Measurements from ENCODE around the gene CBL. TPM values are rescaled to one million over a fixed set of nuclear protein-coding genes. Genes with fewer than 3 reads are reported as not detected.

CBL gene
- total and polyA plus RNA-seq, 10 of the 15 experiments (the other 5 are each of a cell fraction or from before 2014, with no cell fraction given) = 3.9 to 27.1 (median 9.5) TPM

GRCh38 chr11:119317592-119318239 is 111.6 kb downstream of the CBL start:
- TF ChIP-seq RELB (IDR thresholded peaks at IDR 0.05; ENCODE audit: low read depth) (no peak), SP1 (IDR thresholded peaks at IDR 0.05; ENCODE audit: low read depth, low read length) (no peak), CREM (IDR thresholded peaks at IDR 0.05; ENCODE audit: low read depth) (no peak), ZNF384 (IDR thresholded peaks at IDR 0.05; ENCODE audit: borderline replicate concordance, low read depth, low read length) (no peak), SUZ12 (IDR thresholded peaks at IDR 0.05; ENCODE audit: unreplicated experiment) (no peak)
- Histone ChIP-seq H4K20me1 (ENCODE audit: control insufficient read depth, insufficient read depth) (no peaks in the 10 kb centered on the region), H3K27me3 (replicated peaks in 1 of 2; ENCODE audit: control insufficient read depth in 2 of 2, insufficient read depth in 2 of 2, low read length in 1 of 2) (peaks cover 1 to 15% of the 10 kb centered on the region in 2 experiments; a peak in 3 of 4 replicates), H3K36me3 (ENCODE audit: control insufficient read depth in 2 of 2, insufficient read depth in 2 of 2, low read length in 1 of 2) (no peaks in the 10 kb centered on the region), H2AFZ (ENCODE audit: control insufficient read depth, low read depth, low read length) (0 out of 2 replicates have a peak overlapping the region, but pooled peaks have one; percentile 15), H3K4me2 (ENCODE audit: control insufficient read depth, insufficient read depth) (peak overlapping the region; percentile 44; the same call in 1 of the 2 replicates), H3K9me3 (replicated peaks; ENCODE audit: control insufficient read depth, insufficient read depth, low read length) (no peaks in the 10 kb centered on the region), H3K27ac (ENCODE audit: control insufficient read depth, insufficient read depth) (no peak overlapping the region), H3K4me3 (no peak overlapping the region), H3K79me2 (ENCODE audit: control insufficient read depth, insufficient read depth, low read length) (no peaks in the 10 kb centered on the region), H3K4me1 (ENCODE audit: control insufficient read depth, insufficient read depth, low read length) (peaks cover 46% of the 10 kb centered on the region), H3K9ac (ENCODE audit: control insufficient read depth, insufficient read depth, low read length) (no peak overlapping the region)
- ChIA-PET CTCF (interaction anchor here (0.7 to 1.3 kb wide), 6 partner anchors 8 to 149 kb away, joined by 3 to 5 read pairs (median 3); partner anchors contain the start of gene NLRX1), RAD21 (ENCODE audit: unreplicated experiment) (interaction anchor here (0.5 to 0.6 kb wide), 3 partner anchors 21 to 250 kb away, joined by 3 read pairs; partner anchors contain the start of gene VPS11), SMC1A (ENCODE audit: uncharacterized antibody, unreplicated experiment) (interaction anchor here (1.0 to 3.5 kb wide), 2 partner anchors 20 to 34 kb away, joined by 3 to 14 read pairs; no protein-coding TSS in a partner anchor), POLR2A (interaction anchor here (0.6 to 1.7 kb wide), 6 partner anchors 17 to 112 kb away, joined by 3 to 7 read pairs (median 4); partner anchors contain the start of genes CBL and RNF26)
- no TSS peak for BruUV-seq (replicated peaks)
- 67% methylated on average over 13 of the region's 14 CpGs for WGBS (ENCODE audit: insufficient coverage, insufficient replicate concordance, low lambda C conversion rate, missing lambda C conversion rate)
- ATAC-seq (no peak), DNase-seq (ENCODE audit: low read depth, low spot score) (no peak), FAIRE-seq (no peak)
- in situ Hi-C loops (cut with MboI) (no loop called here), intact Hi-C loops (cut with micrococcal nuclease; ENCODE audit: unreplicated experiment) (no loop called here)

All from GM12878 (cell line).